A549 treated with CORT108297 at 1 μM for 4 hours (cell line): ENCODE data around the gene CRYZ. TPM values are rescaled to one million over a fixed set of nuclear protein-coding genes. Genes with fewer than 3 reads are reported as not detected.

Source experiments
- total RNA-seq: library from RNA; stranded (reverse); fragments of 200-300 nt; extraction: Qiagen RNA extraction; gene quantifications from 5 replicates; pipeline ENCODE4 v1.2.3, GENCODE V29; 2022

CRYZ gene, protein sequence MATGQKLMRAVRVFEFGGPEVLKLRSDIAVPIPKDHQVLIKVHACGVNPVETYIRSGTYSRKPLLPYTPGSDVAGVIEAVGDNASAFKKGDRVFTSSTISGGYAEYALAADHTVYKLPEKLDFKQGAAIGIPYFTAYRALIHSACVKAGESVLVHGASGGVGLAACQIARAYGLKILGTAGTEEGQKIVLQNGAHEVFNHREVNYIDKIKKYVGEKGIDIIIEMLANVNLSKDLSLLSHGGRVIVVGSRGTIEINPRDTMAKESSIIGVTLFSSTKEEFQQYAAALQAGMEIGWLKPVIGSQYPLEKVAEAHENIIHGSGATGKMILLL
- 63.4 to 71.3 TPM (median 64.8 TPM) in 5 replicates for total RNA-seq

DNA sequence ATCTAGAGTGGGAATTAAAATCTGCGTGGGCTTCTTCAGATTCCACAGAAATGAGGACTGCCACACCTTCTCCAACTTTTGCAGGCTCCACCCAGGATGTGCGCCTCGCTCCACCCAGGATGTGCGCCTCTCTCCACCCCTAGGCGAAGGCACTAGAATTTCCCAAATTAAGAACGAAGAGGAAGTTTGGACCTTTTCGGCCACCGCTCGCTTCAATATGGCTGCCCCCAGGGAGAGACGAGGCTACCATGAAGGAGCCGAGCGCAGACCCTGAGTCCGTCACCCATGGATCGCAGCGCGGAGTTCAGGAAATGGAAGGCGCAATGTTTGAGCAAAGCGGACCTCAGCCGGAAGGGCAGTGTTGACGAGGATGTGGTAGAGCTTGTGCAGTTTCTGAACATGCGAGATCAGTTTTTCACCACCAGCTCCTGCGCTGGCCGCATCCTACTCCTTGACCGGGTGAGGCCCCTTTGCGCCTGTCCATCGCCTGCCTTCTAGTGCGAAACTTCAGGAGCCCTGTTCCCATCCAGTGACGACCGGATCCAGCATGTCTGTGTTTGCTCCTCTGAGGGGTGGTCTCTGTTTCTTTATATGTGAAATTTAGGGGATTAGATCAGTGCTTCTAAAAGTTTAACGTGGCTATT lies at the start of gene CRYZ, which contains the start of gene TYW3:
Gene CRYZ (minus strand): TSS at position 91 of the 644 bp plus-strand sequence. CDS start 8,229 bp downstream, outside the sequence.
Gene TYW3 (plus strand): TSS at position 193 of the 644 bp plus-strand sequence. CDS start 93 bp downstream, at position 286.

DNA sequence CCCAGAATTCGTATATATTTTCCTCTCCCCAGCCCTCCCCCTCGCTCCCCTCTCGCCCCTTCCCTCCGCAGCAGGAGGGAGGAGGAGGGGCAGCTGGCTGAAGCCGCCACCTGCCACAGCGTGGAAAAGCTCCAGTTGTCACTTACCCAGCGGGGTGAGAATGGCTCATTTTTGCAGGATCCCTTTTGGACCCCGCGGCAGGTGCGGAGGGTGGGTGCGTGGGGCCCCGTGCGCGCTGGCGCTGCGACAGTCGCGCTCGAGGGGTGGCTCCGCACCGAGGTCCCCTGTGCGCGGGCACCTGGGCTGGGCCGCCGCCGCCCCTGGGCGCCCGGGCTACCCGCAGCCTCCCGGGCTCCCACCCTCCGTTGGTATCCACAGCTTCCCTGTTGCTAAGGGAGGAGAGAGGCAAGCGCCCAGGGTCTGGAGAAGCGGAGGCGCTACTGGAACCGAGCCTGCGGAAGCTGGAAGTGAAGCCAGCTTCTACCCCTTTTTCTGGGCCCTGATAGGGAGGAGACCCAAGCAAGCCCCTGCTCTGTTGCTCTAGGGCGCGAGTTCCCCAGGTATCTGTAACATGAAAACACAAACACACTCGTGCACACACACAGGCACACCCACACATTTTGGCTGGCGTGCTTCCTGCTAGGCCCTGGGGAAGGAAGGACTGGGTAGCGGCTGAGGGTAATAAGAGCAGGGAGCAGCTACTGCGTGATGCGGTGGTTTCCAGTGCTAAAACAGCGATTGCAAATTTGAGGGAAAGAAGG lies 59.3 kb downstream of the CRYZ start, which contains the start of gene ERICH3:
Gene ERICH3 (minus strand): TSS at position 442 of the 761 bp plus-strand sequence. CDS start 273 bp downstream, at position 169.

Other genes with a start within 250 kb of the CRYZ start
- not detected in 5 replicates for gene LRRC53, start 220.4 kb downstream of the CRYZ start, total RNA-seq
- not detected in 5 replicates for gene ERICH3, start 59.3 kb downstream of the CRYZ start, total RNA-seq
- 15.8 to 18.5 TPM (median 17.1 TPM) in 5 replicates for gene TYW3, start 102 bp upstream of the CRYZ start, total RNA-seq